ENCODE measurements around the gene RIMOC1.
A peak's percentile ranks its signal among the peaks of the same experiment; 100 is the strongest.

RIMOC1 gene

GRCh38 chr5:41903892-41904799 lies at the start of gene RIMOC1:
Gene RIMOC1, plus strand, starts transcription at chr5:41904344. Its CDS starts 24 bp downstream, at chr5:41904368.
- DNase-seq: peak; percentile 100

DNA sequence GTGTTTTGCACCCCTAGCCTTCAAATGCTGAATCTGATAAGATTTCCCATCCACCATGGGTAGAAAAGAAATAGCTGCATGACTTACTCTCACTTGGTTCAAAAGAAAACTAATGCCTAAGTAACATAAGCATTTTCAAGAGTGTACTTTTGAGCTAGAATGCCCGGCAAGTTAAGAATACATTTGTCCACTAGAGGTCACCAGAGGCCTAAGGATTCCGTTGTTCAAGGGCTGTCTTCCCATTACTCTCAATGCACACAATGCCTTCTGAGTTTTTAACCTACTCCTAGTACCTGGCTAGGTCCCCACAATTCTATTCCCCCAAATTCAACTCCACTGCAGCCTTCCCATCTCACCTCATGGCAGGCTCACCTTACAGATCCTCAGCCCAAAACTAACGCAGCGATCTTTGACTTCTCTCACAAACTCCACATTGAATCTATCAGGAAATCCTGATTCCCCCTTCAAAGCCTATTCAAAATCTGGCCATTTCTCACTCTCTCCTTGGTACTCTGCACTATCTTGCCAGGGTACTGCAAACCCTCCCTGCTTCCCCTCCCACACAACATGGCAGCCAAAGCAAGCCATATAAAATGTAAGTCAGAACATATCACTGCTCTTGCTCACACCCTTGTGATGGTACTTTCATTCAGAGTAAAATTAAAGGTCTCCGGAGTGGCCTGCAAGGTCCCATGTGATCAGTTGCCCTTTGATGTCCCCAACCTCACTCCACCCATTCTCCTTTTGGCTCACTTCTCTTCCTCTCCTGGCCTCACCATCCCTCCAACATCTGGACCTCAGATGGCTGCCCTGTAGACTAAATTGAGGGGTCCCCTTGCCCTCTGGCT lies 47.3 kb upstream of the RIMOC1 start:
- peak; percentile 48 for DNase-seq

GRCh38 chr5:41857989-41858388 lies 46.2 kb upstream of the RIMOC1 start:
- DNase-seq: no peak

DNA sequence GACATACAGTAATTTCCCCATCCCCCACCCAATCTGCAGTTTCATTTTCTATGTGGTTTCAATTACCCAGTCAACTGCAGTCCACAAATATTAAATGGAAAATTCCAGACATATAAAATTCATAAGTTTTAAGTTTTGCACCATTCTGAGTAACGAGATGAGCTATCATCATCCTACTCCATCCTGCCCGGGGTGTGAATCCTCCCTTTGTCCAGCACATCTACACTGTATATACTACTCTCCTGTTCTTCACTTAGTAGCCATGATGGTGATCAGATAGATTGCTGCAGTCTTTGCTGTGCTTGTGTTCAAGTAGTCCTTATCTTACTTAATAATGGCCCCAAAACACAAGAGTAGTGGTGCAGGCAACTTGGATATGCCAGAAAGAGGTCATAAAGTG lies 45.3 kb upstream of the RIMOC1 start:
- no peak for DNase-seq

DNA sequence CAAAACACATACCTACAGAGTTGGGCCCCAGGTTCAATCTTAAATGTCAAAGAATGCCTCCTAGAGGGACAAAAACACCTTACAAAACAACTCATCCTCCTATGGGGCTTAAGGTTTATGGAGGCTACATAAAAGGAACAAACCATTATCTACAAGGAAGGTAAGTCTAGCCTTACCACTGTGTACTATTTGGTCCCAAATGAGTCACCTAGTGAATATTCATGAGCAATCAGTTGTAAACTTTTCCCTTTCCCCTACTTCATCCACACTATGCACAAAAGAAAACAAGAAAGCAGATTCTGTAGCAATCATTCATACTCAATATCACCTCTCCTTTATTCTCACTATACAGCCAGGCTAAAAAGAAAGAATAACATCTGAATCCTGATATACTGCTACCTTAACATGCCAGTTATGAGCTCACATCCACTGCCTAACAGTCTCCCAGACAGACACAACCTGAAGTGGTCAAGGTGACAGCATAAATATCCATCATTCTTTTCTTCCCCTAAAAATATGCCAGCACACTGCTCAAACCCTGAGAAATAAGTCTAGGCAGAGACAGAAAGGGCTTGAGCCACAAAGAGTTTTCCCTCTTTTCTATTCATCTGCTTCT lies 40.2 kb upstream of the RIMOC1 start:
- DNase-seq: no peak

DNA sequence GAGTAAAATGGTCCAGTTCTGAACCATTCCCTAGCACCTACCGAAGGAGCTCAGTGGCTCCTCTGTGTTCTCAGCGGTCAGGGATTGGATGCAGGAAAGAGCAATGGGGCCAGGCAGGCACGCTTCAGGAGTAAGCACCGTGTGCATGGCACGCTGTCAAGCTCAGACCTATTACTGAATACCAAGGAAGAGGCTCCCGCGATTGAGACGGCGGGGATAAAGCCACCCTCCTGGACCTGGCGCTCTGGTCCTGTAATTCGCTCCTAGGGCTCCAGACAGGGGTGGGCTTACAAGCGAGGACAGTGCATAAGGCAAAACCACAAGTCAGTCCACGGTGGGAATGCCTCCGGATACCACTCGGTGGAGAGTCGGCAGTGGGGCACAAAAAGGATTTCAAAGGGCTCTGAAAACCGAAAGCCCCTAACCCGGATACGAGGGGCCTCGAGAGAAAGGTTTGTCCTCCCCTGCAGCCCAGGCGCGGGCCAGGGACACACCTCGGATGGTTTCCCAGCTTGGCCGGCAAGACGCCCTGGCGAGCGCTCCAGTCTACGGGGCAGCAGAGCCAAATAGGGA lies 34.9 kb upstream of the RIMOC1 start:
- DNase-seq: peak; percentile 62

DNA sequence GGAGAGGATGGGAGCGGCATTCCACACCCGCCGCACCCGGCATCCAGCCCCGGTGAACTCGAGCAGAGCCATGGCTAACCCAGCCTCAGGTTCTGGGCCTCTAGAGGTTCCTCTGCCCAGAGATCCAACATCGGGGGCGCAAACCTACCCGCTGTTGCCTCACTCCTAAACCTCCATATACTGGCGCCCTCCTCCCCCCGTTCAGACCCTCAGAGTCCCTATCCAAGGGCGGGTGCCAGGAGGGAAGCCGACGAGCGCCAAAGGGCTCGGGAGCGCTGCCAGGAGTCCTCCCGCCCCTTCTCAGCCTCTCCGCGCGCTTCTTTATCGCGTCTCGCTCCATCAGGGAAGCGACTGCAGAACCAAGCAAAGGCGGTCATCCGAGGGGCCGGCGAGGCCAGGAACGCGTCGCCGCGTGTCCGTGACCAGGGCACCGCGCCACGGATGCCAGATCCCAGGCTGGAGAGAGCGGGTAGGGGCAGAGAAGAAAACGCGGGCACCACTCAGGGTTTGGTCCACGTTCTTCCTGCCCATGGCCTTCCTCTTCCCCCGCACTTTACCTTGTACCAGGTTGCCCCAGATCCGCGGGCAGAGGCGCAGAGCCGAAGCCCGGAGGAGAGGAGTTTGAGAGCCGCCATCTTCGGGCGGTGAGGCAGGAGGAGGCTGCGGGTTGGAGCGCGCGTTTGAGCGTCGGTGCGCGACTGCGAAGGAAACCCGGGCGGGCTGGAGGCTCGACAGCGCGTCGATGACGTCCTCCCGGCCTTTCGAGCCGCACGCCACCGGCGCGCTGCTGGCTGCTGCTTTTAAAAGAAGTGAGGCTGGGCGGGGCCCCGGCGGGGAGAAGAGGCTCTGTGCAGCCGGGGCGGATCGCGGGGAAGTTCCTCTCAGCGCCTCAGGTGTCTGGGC lies 34.2 kb upstream of the RIMOC1 start, which contains the start of gene OXCT1:
Gene OXCT1 (minus strand): TSS at position 702 of the 903 bp plus-strand sequence. CDS start 67 bp downstream, at position 635.
- DNase-seq: peak; percentile 87

DNA sequence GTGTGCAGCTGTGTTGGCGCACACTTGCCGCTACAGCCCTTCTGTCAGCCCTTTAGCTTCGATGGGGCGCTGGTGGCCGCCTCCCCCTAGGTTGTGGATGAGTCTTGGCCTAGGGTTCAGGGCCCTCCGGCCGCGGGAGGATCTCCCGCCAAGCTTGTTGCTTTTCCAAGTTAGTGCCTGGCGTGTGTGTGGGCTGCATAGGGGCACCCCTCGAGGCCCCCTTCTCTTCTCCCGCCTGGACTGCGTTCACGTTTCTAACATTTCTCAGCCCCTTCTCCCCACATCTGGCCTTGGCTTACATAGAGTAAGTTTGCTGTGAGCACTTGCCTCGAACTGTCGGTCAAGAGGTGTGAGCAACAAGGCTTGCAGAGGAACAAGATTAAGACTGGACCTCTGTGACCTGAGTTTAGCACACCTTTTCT lies 33.5 kb upstream of the RIMOC1 start:
- no peak for DNase-seq

GRCh38 chr5:41871852-41872251 lies 32.3 kb upstream of the RIMOC1 start:
- DNase-seq: no peak

DNA sequence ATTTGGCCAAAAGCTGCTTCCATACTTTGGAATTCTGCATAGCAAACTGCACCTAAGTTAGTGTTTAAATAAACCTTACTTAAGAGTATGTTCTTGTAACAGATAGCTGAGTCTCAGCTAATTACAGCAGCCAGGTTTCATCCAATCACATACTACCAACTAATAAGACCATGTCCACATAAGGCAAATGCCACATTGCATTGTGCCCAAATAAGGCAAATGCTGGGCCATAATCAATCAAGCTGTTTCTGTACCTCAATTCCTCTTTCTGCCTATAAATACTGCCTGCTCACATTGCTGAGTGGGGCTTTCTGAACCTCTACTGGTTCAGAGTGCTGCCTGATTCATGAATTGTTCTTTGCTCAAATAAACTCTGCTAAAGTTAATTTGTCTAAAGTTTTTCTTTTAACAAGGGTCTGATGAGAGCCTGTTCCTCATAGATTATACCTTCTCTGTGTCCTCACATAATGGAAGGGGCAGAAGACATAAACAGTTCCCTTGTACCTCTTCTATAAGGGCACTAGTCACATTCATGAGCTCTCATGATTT lies 29.6 kb upstream of the RIMOC1 start:
- no peak for DNase-seq

- no peak for DNase-seq
Measured at GRCh38 chr5:41875121-41875520, 29.0 kb upstream of the RIMOC1 start.

- DNase-seq: peak; percentile 48
Measured at GRCh38 chr5:41876678-41877077, 27.5 kb upstream of the RIMOC1 start.

GRCh38 chr5:41877408-41877807 lies 26.7 kb upstream of the RIMOC1 start:
- DNase-seq: no peak

- DNase-seq: no peak
Measured at GRCh38 chr5:41878173-41878572, 26.0 kb upstream of the RIMOC1 start.

- DNase-seq: no peak
Measured at GRCh38 chr5:41878643-41879478, 25.3 kb upstream of the RIMOC1 start.

GRCh38 chr5:41882765-41883164 lies 21.4 kb upstream of the RIMOC1 start:
- no peak for DNase-seq

DNA sequence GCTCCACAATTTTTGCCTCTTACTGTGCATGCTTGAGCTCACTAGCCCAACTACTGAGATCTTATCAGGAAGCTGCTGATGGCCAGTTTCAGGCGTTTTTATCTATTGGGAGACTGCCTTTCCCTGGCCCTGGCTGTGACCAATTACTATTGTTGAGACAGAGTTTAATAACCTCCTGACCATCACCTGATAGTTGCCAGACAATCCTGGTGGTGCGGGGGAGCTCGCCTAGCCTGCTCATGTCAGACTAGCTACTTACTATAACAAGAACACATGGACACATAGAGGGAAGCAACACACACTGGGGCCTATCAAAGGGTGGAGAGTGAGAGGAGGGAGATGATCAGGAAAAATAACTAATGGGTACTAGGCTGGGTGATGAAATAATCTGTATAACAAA lies 20.9 kb upstream of the RIMOC1 start:
- no peak for DNase-seq

- no peak for DNase-seq
Measured at GRCh38 chr5:41883936-41884335, 20.2 kb upstream of the RIMOC1 start.

DNA sequence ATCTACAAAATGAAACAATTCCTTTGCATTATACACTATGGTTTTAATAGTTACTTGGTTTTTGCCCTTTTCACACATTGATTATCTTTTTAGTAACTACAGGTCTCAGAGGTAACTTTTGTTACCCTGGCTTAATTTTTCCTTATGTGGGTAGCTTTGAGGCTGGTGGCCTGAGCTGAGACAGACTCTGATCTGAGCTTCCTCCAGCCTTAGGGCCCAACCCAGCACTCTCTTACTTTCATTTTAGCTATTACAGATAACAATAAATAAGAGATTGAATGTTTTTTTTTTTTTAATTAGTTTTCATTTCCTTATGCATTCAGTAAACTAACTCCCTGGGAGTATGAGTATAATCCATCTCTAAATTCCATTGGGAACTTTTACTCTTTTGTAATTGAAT lies 18.9 kb upstream of the RIMOC1 start:
- DNase-seq: no peak

GRCh38 chr5:41891066-41891707 lies 13.0 kb upstream of the RIMOC1 start:
- DNase-seq: no peak

Measured in SHP77 treated with DMSO at 0.1 percent for 48 hours (cell line).